Measurements from ENCODE around the gene KERA.

DNA sequence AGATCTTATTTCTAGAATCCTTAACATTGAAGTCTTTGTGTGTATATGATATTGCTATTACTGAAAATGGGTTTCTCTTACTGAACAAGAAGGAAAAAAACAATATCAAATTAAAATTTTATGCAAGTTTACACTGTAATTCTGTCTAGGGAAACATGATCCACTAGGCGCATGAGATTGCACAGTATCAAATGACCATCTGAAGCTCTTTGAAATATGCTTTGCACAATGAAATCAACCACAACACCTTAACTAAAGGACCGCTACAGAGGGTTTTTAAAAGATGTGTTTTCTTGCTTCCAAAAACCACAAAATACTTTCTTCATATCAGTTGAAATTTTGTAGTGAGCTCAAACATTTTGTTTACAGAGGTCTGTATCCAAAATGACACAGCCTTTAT is 15.1 kb upstream of the KERA start:
- TF ChIP-seq, protein P1, sequence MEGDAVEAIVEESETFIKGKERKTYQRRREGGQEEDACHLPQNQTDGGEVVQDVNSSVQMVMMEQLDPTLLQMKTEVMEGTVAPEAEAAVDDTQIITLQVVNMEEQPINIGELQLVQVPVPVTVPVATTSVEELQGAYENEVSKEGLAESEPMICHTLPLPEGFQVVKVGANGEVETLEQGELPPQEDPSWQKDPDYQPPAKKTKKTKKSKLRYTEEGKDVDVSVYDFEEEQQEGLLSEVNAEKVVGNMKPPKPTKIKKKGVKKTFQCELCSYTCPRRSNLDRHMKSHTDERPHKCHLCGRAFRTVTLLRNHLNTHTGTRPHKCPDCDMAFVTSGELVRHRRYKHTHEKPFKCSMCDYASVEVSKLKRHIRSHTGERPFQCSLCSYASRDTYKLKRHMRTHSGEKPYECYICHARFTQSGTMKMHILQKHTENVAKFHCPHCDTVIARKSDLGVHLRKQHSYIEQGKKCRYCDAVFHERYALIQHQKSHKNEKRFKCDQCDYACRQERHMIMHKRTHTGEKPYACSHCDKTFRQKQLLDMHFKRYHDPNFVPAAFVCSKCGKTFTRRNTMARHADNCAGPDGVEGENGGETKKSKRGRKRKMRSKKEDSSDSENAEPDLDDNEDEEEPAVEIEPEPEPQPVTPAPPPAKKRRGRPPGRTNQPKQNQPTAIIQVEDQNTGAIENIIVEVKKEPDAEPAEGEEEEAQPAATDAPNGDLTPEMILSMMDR (IDR thresholded peaks at IDR 0.05; ENCODE audit: low read length) = no peak
- TF ChIP-seq EZH2 (IDR thresholded peaks at IDR 0.05; ENCODE audit: borderline replicate concordance, low read length) = no peak

Measured in OCI-LY1 (cell line).